GM18519 (cell line): ENCODE measurements around the gene RBFOX1.

Experiments
- ATAC-seq: cut with Tn5 transposase; IDR thresholded peaks from one replicate; pipeline ENCODE4 v1.9.1; 2021; ENCODE audit warnings: mild to moderate bottlenecking, moderate library complexity; ENCODE audit not compliant: unreplicated experiment, low FRiP score

Gene RBFOX1

DNA sequence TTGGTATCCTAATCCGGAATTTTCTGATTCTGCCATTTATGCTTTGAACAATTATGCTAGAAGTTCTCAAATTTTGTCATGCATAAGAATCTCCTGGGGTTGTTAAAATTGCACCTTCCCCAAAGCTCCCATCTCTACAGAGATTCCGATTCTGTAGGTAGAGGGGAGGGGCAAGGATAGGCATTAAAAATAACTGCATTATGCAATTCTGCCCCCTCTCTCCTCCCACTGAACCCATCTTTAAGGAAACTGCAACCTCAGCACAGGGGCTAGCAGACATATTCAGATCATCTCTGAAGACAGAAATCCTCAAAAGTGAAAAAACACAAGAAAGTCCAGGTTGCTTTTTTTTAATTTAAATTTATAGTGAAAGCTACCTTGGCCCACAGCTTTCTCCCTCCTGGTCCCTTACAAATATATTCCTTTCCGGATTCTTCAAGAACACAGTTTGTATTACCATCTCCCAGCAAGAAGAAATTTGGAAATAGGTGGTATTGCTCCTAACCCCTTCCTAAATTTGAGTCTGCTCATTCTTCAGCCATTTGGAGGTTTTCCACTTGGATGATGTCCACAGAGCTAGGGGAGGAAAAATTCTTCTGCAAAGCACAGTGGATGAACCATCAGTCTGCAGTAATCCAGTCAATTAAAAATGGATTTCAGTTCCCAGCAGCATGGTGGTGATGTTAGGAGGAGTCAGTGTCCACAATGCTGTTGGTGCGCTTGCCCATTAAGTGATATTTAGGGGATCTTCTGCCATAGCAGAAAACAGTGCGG is 67.7 kb downstream of the RBFOX1 start:
- ATAC-seq, result no peak

DNA sequence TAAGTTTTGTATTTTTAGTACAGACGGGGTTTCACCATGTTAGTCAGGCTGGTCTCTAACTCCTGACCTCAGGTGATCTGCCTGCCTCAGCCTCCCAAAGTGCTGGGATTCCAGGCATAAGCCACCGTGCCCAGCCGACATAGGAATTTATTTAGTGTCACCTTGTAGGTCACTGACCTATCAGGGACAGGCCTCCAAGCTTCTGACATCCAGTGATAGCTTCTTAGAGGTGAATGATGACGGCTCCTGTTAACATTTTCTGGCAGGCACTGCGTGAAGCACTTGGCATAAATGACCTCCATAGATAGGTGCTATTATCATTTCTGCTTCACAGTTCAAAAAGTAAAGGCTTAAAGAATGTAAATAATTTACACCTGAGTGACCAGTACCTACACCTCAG is 71.6 kb downstream of the RBFOX1 start:
- ATAC-seq, result no peak

DNA sequence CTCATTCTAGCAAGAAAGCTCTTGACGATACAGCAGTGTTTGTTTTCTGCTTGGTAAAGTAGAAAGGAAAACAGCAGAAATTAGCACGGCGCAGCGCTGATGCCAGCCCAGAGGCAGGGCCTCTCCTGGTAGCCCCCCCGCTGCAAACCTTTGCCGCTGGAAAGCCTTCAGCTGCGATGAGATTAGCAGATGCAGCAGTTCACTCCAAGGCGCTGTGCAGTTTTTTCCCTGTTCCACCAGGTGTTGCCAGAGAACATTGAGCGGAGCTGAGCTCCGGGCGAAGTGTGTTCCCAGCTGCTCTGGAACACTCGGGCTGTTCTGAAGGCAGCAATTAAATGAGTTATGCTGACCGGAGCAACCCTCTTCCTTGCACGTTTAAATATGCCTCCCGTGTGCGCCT is 72.5 kb downstream of the RBFOX1 start:
- ATAC-seq, result no peak

DNA sequence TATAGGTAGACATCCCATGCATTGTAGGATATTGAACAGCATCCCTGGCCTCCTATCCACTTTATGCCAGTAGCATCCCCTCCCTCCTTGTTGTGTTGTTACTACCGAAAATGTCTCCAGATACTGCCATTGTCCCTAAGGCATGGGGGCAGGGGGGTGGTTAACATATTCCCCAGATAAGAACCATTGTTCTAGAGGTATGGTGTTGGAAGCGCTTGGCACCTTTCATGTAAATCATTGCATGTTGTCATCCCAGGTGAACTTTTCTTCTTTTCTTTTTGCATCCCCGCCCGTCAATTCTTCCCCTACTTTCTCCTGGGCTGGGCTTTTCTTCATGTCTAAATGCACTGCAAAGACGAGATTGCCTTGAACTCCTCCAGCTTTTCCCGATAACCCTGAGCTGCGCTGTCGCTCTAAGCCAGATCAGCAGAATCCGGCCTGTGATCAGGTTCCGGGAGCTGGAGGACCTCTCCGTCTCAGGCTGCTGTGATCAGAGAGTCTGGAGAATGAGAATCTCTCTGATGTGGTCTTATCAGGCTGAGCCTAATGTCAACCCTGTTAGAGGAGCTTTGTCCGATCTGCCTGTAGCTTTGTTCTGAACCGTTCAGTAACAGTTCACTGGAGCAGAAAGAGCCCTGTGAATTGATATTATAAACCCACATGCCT is 76.2 kb downstream of the RBFOX1 start:
- ATAC-seq, result no peak

DNA sequence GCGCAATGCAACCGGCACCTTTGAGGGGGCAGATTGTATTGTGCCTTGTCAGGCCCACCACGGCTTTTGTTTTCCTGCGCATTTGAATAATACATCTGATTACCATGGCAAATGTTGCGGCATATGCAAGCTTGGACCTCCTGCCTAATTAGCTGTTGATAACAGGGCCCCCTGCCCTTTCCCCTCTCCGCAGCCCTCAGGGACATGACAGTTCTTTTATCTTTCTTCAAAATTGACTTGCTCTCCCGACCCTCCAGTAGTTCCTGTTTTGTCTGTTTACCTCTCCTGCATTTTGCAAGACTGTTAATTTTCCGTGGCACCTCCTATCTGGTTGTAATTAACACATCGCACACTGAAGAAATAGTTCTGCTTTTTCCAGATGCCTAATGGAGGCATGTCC is 86.8 kb downstream of the RBFOX1 start:
- ATAC-seq, result no peak

DNA sequence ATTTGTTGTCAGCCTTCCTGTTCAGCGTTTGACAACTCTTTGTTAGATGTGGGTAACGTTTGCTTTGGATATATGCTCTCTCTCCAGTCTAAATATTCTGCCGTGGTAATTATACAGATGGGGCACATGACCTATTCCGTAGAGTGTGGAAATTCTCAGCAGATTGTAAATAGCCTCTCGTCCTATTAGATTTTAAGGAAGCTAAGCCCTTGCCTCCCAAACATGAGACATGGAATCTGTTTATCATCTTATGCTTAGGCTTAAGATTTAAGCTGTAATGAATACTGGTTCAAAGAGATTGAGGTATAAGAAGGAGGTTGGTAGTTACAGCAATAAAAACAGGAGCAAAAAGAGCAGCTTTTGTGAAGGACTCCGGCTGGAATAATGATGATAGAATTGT is 87.4 kb downstream of the RBFOX1 start:
- ATAC-seq, result no peak

DNA sequence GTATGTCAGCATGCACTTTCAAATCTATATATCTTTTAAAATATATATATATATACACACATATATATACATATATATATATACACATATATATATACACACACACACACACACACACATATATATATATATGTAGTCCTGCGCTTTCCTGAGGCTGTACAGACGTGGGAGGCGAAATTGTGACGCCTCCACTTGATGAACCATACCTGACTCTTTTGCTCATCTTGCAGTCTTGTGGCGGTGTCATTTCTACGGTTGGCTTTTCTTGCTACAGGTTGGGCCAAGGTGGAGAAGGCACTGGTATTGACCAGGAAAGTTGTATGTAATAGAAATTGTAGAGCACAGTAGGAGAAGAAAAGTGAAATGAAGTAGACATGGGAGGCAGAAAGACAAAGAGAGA is 88.2 kb downstream of the RBFOX1 start:
- no peak for ATAC-seq

DNA sequence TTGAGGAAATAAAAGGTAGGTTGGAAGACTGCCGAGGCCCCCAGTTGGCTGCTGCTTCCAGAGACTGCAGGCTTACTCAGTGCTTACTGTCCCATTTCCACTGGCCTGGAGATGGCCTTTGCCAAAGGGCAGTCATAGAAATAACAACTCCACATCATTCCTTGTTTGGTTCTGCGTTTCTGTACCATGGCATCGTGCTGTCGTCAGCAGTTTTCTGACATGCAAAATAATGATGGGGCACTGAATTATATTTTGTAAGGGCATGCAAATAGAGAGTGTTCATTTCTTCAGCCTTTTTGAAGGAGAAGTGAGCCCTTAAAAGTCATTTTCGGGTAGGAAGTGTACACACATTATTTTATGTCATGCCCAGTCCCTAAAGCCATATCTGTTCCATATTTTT is 88.9 kb downstream of the RBFOX1 start:
- ATAC-seq, result no peak

DNA sequence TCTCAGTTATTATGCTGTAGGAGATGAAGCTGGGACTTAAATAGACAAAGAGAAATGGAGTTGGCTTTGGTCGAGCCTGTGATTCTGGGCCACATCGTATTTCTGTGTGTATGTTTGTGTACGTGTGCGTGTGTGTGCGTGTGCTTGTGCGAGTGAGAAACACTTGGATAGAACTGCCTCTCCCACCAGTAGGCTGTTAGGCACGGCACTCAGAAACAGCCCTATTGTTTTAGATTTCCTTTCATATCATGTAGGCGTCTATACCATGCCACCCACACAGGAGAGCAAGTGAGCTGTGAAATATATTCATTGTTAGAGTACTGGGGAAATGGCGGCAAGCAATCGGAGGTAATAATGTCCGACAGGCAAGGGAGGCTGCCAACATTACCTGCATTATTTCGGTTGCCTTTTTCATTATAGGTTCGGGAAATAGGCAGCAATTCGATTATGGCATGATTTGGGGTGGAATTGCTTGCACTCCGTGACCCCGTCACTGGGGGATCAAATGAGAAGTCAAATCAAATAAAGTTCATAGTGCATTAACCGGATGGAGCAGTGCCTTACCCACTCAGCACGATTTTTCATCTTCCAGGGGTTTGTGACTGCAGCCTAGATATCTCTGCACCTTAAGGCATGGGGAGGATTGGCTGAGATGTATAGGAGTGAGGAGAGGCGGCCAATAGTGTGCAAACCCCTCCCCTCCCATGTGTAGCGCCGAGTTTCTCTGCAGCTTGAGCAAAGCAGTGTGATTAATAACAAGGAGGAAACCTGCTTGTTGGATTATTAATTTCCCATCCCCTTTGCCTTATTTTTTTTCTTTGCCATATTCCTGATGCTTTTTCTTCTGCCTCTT is 89.6 kb downstream of the RBFOX1 start:
- no peak for ATAC-seq

DNA sequence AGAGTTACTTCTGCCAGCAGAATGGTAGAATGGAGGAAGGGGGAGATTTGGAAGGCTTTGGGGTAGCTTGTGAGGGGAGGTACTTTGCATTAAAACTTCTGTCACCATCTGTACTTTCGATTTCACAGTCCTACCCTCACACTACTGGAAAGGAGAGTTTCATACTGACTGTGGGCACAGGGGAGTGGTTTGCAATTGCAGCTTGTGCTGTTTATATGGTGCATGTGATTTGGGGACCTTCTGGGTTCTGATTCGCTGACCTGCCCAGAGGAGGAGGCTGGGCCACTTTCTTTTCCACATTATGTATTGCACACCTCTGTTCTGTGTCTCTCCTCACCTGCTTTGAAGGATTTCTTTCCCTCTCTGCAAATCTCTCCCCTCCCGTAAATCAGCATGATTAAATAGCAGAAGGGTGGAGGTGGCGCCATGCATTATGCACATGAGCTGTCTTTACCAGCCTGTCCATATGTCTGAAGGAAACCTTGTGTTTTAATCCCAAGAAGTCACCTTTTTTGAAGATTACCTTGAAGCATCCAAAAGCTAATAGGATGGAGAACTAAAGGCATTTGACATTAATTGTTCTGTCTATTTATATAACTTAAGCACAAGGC is 90.9 kb downstream of the RBFOX1 start:
- no peak for ATAC-seq

DNA sequence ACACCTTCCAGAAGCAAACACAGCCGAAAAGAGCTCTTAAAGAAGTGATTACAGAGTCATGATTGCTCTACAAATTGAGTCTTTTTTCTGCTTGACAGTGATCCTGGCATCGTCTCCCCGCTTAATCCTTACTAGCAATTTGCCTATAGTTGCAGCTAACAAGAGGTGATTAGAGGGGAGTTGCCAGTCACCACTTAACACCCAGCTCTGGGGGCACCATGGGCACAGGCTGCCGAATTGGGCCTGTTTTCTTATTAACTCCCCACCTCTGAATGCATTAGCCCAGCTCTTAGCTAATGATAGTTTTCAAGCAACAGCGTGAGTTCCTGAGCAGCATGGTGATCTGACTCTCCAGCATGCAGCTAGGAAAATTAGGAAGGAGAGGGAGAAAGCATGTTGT is 93.5 kb downstream of the RBFOX1 start:
- no peak for ATAC-seq

DNA sequence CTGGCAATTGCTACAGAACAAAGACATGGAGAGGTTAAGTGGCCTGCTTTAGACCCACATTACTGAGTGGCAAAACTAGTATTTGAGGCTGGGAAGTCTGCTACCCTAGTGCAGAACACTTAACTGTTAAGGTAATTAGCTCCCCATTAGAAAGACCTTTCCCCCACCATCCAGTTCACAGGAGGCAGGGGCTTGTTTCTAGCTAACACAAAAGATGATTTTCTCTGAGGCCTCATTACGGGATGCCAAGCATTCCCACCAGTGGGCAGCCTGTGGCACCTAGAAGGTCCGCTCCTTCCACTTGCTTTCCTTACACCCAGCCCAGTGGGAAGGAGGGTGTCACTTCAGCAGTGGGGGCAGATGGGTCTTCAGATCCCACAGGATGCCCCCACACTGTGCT is 99.1 kb downstream of the RBFOX1 start:
- no peak for ATAC-seq

DNA sequence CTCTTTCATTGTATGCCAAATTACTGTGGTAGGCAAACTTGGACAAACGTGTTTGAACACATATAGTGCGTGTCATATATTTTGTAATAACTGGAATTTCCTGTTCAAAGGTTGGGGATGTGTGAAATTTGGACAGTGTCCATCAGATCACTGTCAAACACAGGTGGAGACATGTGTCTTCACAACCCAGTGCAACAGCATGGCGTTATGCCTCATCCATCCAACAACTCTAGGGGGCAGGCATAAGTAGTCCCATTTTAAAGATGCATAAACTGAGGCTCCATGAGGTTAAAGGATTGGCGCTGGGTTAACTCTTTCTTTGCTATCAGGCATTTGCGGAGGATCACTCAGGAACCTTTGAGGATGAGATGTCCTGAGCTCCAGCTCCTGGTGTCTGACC is 103.7 kb downstream of the RBFOX1 start:
- no peak for ATAC-seq

DNA sequence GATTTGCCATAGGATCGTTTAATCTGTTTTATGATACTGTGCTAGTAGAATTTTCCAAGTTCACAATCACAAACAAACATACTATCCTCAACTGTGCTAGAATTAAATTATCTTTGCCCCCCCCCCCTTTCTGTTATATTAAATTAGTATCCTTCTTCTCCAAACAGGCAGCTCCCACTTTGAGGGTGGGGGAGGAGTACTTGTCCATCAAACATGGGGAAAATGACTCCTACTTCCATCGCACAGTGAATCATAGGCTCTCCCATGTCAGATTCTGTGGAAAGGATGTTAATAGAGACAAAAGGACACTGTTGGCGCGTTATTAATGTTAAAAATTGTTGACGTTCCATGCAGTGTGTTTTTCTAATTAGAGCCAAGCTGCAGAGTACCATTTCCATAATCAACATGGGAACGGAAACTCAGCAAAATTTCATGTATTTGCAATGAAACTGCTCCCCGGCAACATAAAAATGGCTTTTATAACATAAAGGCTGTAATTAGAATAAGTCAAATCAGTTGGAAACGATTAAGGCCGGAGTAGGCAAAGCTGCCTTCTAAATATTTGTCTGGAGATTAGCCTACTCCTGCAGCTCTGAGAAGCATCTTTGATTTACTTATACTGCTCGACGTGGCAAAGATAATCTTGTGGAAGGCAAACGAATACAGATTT is 104.6 kb downstream of the RBFOX1 start:
- ATAC-seq, result no peak

DNA sequence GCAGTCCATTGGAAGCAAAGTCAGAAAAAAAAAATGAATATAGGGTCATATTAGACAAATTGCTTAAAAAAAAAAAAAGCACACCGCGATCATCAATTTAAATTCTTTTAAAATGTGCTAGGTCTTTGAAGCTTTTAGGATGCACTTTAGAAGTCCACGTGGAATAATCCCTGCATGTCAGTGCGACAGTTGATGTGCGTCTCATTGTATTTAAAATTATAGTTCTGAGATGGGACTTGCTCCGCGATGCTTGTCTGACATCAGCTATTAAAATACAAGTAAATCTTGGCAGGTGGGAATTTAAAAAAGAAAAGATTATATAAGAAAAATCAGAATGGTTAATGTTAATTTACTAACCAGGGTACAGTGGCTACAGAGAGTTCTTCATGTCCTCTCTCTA is 105.2 kb downstream of the RBFOX1 start:
- ATAC-seq, result no peak

DNA sequence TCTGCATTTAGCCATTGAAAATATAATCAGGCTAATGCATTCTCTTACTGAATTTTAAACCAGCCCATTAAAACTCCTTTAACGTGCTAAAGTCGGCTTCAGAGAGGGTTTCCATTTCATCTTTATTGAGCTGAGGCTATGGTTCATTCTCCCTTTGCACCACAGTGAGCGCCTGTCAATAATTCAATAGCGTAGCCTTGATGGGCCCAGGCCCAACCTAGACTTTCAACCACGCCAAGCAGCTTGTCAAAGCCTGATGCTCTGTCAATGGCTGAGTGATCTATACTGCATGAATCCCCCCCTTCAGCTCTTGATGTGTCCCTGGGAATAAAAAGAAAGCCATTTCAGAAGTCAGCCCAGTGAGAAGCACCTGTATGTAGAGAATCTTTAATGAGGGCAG is 106.0 kb downstream of the RBFOX1 start:
- ATAC-seq, result no peak

DNA sequence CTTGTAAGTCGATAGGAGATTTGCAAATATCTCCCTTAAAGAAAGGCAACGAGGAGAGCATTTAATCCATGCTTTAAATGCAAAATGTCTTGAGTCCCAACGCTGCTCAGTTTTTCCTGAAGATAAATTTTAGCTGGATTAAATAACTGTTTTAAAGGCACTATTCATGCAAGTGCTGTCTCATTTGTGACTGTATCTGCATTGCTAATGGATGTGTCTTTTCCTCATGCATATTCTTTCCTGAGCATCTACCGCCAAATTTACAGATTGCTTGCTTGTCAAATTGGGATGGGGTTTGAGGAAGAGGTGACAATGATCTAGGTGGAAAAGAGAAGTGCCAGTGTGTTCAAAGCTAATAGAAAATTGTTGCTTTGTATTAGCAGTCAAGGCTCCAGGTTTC is 106.9 kb downstream of the RBFOX1 start:
- ATAC-seq, result no peak

DNA sequence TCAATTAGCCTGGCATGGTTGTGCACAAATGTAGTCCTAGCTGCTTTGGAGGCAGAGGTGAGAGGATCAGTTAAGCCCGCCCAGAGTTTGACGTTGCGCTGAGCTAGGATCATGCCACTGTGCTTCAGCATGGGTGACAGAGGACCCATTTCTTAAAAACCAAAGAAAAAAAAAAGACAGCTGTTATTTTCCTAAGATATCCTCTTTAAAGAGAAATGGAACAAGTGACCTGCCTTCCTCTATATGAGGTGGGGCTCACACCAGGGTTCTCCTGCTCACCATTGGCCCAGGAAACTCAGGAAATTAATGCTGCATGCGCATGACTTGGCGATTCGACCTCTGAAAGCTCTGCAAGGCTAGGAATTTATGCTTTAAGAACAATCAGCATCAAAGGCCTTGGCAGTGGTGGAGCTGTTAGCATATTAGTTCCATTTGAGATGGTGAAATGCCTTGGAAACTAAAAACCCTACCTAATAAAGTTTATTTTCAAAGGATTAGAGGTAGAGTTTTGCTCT is 108.3 kb downstream of the RBFOX1 start:
- no peak for ATAC-seq

DNA sequence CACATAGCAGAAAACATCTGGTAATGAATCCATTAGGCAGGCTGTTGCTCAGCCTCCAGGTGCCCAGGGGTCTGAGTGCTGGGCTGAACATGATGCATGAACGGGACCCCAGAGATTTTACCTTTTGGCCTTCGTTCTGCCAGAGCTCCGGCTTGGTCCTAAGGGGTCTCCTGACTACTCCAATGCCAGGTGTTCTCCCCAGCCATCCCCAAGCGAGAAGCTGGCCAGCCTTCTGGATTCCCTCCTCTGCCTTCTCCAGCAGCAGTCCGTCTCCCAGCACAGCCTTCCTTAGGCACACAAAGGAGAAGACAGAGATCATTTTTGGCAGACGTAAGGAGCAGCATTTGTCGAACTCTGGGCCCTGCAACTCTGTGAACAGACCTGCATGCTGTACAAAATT is 109.4 kb downstream of the RBFOX1 start:
- no peak for ATAC-seq

DNA sequence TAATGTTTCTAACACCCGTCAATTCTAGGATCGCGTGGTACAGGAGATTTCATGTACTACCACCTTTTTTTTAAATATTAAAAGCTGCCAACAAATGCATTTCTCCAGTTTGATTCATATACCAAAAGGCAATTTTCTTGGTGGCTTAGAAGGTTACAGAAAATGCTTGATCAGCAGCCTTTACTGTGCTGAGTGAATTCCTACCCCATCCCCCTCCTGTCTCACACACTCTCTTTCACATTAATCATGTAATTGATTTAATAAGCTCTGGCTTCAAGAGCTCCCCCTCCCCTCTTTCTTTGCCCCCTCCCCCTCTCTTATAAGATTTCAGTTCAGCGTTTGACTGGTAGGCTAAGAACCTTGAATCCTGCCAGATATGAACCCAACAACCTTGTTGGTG is 110.5 kb downstream of the RBFOX1 start:
- ATAC-seq, result no peak
